HG03025 (cell line): ENCODE results near the gene POFUT2.

Source experiments
- ATAC-seq: cut with Tn5 transposase; IDR thresholded peaks from one replicate; pipeline ENCODE4 v1.9.1; 2021; ENCODE audit warnings: mild to moderate bottlenecking, moderate library complexity; ENCODE audit not compliant: unreplicated experiment, low FRiP score

The POFUT2 gene

GRCh38 chr21:45253633-45254459, 33.8 kb downstream of the POFUT2 start:
- no peak for ATAC-seq

DNA sequence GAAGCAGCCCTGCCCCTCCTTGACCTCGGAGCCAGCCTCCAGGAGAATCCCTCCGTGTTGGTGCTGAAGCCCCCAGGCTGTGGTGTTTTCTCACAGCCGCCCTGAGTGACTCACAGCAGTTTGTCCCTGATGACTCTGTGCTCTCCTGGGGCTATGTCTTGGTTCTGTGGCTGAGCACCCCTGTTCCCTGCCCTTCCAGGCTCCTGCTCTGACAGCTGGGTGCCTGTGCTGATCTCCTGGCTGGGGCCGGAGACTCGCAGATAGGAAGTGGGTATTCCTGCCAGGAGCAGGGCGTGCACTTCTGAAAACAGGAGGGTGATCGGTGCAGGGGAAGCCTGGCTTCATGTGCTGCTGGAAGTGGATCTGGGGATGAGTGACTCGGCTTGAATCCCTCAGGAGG, 34.5 kb downstream of the POFUT2 start:
- ATAC-seq: no peak

DNA sequence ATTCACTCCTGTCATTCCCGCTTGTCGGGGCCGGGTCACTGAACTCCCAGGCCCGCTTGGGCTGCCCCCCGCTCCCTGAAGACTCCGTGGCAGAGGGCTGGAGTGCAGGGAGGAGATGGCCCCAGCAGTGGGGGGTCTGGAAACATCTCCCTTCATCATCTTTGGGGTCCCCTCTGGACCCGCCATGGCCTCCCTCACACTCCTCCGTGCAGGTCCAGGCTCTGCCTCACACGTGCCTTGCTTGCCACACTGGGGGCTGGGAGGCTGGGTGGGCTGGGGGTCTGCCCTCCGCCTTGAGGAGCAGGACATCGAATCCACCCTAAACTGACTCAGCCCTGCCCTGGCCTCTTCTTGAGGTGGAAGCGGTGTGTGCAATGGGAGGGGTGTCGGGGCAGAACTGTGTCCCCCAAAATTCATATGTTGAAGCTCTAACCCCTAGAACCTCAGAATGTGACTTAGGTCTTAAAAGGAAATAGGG, 35.2 kb downstream of the POFUT2 start:
- ATAC-seq: no peak

DNA sequence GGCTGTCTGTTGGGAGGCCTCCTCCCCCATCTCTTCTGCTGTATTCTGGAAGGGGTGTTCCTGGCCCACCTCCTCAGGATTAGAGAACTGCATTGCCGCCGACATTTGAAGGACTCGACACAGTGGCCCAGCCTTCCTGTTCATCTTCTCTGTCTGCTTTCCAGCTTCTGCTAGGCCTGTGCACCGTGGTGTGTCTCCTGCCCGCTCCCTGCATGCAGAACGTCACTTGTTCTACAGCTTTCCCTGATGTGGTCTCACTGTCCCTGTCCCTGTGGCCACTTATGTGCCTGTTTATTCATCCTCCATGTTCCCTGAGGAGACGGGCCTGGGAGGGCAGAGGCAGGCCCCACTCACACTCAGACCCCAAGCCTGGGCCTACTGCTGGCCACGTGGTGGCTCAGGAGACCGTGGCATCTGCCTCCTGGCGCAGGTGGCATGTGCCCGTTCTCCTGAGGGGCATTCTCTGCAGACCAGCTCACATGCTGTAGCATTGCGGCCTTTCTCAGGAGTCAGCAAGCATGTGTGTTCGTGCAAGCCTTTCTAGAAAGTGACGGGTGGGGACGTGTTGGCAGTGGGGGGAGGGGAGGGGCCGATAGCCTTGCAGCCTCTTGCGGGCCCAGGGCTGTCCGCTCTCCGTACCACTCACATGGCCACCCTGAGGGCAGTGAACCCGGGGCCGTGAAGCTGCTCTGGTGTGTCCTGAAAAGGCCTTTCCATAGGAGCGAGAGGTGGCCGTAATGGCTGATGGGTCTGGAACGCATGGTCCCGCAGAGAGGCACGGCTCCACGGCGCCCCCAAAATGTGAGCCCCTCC, 35.9 kb downstream of the POFUT2 start:
- ATAC-seq: no peak

GRCh38 chr21:45250914-45251634, 36.6 kb downstream of the POFUT2 start:
- no peak for ATAC-seq

DNA sequence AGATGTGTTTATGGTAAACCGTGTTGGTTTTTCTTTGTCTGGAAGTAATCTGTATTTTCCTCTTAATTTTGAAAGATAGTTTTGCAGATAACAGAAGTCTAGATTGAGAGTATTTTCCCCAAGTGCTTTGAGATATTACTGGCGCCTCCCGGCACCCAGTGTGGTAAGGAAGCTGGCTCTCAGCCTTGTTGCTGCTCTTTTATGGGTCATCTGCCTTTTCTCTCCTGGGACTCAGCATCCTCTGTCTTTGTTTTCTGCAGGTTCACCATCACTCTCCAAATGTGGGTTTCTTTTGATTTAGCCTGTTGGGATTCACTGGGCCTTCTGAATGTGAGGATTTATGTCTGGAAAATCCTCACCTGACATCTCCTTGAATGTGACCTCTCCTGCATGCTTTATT, 37.4 kb downstream of the POFUT2 start:
- ATAC-seq: no peak

DNA sequence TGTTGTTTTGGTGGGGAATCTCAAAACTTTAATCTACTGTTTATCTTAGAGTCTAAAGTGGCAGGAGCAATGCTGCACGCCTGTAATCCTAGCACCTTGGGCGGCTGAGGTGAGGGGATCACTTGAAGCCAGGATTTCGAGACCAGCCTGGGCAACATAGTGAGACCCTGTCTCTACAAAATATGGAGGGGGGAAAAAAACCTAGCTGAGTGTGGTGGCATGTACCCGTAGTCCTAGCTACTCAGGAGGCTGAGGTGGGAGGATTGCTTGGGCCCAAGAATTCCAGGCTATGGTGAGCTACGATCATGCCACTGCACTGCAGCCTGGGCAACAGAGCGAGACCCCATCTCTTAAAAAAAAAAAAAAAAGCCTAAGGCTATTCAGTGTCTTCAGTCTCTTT, 38.1 kb downstream of the POFUT2 start:
- ATAC-seq: no peak

DNA sequence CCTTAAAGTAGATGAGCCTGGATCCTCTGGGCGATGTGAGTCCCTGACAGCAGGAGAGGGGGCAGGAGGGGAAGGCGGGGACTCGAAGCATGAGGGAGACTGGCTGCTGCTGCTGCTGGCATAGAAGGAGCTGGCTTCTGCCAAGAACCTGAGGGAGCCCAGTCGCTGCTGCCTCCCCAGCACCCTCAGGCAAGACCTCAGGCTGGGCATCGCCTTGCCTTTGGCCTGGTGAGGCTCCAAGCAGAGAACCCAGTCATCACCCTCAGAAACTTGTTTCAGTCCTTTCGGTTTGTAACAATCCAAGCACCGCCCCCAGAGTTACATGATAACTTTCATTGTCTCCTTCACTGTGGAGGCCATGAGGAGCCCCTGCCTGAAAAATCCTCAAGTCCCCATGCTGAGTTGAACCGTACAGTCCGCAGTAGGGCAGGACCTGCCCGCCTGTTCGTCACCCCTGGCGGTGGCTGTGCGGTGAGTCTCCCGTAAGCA, 38.8 kb downstream of the POFUT2 start:
- no peak for ATAC-seq

GRCh38 chr21:45248301-45248892, 39.3 kb downstream of the POFUT2 start:
- ATAC-seq: no peak

DNA sequence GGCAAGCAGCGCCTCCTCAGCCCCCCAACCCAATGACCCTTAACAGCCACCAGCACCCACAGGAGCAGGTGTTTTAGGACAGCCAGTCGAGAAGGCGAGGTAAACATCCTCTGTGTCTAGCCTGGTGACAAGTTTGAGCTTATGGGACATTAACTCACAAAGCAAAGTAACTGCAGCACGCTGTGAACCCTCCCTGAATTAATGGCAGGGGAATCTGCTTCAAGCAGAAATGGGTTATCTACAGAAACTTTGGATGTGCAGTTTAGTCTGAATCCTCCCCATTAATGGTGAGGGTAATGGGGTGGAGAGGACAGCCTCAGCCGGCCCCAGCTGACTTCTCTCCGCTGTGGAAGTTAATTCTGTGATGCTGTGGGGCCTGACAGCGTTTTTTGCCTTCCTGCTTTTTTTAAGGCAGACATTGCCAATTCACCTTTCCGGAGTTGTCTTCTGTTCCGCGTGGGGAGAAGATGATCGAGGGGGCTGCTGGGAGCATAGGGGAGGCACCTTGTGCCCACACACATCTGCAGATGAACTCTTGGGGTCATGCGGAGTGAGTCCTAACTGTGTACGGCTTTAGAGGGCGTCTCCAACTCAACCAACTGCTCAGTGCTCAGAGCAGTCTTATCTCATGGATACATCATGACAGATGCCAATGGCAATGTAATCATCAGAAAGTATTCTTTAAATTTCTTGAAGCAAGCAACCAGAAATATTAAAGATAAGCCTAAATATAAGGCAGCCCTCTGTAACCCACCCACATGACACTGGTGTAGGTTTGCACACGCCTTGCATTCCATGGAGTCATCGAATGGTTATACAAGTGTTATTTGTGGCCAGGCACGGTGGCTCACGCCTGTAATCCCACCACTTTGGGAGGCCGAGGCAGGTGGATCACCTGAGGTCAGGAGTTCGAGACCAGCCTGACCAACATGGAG, 41.0 kb downstream of the POFUT2 start:
- ATAC-seq: no peak

- no peak for ATAC-seq
Measured at GRCh38 chr21:45244799-45245340, 42.8 kb downstream of the POFUT2 start.

DNA sequence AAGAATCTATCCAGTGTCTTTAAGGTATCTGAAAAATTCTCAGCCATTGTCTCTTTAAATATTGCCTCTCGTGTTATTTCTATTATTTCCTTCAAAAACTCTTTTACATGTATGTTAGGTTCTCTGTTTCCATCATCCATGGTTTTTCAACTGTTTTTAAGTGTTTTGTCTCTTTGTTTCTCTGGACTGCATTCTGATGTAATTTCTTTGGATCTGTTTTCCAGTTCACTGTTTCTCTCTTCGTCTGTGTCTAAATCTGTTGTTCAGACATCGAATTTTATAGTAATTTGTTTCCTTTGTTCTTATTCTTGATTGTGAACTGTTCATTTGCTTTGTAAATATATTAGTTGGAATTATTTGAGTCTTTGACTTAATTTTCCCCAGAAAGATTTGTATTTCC, 44.1 kb downstream of the POFUT2 start:
- no peak for ATAC-seq

- ATAC-seq: no peak
Measured at GRCh38 chr21:45241357-45241756, 46.3 kb downstream of the POFUT2 start.

GRCh38 chr21:45237401-45237800, 50.3 kb downstream of the POFUT2 start:
- no peak for ATAC-seq

DNA sequence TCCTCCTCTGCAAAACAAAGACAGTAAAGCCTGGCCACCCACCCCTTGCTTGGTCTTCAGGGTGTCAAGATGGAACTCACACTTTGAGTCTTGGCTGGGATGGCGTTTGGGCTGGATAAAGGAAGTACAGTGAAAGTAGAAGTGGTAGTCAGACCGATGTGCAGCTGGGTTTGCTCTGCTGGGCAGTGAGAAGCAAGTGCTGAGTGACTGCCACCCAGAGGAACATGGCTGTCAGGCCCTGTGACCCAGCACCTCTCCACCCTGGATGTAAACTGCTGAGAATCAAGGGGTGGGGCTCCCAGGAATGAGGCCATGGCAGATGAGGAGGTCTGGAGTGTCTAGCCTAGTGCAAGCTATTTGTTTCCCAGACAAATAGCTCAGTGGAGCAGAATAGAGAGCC, 51.2 kb downstream of the POFUT2 start:
- no peak for ATAC-seq

- ATAC-seq: no peak
Measured at GRCh38 chr21:45235488-45235887, 52.2 kb downstream of the POFUT2 start.

DNA sequence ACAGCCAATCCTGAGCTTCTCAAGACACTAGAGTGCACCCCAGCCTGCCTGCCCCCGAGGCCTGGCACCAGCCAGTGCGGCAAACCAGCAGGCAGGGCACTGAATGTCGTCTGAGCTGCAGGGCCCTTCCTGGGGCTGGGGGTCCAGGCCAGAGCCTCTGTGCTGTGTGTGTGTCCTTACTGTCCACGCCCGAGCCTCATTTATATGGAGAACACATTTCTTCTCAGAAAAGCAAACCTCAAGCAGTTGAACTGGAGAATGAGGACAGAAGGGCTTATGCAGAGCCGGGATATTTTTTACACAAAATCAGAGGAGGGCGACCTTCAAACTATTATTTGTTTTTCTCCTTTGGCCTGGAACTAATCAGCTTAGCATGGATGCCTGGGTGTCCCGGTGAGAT, 52.7 kb downstream of the POFUT2 start:
- no peak for ATAC-seq

- no peak for ATAC-seq
Measured at GRCh38 chr21:45234127-45234526, 53.6 kb downstream of the POFUT2 start.

DNA sequence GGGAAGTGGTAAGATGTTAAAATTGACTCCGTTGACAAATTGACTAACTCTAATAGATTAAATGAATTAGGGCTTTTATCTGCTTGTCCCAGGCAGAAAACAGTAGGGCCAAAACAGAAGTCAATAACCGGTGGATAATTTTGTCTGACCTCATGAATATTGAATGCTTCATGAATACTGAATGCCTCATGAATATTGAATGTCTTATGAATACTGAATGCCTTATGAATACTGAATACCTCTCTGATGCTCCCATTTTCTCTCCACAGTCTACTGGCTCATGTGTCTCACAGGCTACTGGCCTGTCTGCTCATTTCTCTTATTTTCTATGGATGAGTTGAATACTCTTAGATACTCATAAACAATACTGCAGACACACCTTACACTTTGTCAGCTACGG, 56.0 kb downstream of the POFUT2 start:
- no peak for ATAC-seq
